Right hindlimb (tissue), 1 donor: ENCODE data around the gene QTRT2.

Experiments
- DNase-seq: peaks from one replicate; pipeline ENCODE4 v3.0.0-alpha.2; 2018

QTRT2 gene

GRCh38 chr3:114127517-114127916, 71.0 kb downstream of the QTRT2 start:
- DNase-seq, result no peak

DNA sequence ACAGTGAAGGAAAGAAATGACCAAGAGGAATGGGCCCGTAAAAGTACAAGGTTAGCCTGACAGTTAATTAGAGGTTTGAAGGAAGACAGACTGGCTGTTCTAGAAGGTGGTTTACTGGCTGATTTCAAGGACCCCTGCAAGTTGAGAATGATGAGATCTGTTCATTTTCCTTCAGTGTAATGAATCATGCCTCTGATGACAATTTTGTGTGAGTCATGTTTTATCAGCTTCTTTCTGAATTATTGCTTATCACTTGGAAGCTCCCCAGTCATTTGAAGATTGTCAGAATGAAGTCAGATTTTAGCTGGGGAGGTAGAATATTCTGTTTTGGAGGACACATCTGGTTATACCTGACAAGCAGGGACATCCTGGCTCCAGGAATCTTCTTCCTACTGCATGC, 71.7 kb downstream of the QTRT2 start:
- DNase-seq, result no peak

GRCh38 chr3:114128826-114129225, 72.3 kb downstream of the QTRT2 start:
- DNase-seq, result no peak

DNA sequence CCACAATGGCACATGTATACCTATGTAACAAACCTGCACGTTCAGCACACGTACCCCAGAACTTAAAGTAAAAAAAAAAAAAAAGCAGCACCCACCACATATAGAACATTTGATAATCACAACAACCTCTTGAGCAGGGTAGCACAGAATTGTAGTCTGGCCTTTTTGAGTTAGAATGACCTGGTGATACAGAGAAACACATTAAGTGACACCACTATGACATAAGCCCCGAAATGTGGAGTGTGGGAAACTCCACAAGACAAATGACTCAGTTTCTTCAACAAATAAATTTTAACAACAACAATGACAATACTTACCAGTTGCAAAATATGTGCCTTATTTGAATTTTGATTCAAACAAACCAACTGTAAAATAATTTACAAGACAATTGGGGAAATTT, 76.0 kb downstream of the QTRT2 start:
- DNase-seq, result no peak

DNA sequence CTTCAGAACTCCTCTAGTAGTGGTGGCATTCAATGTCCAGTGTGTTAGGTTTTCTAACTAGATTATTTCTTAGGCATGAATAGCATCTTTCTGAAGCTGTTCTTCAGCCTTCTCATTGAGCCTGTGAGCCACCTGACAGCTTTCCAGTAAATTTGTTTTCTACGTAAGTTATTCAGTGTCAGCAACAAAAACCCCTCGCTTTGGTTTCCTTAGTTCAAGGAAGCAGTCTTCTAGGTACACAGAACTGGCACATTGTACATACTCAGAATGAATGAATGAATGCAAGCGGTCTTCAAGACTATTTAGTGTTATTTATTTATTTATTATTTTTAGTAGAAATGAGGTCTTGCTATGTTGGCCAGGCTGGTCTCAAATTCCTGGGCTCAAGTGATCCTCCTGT, 77.4 kb downstream of the QTRT2 start:
- DNase-seq, result no peak
